ENCODE data around the gene IFNL1. TPM values are rescaled to one million over a fixed set of nuclear protein-coding genes. Genes with fewer than 3 reads are reported as not detected.

The IFNL1 gene
- total RNA-seq, 1 donor from 2014 or later: not detected

GRCh38 chr19:39310558-39311311 is 14.5 kb downstream of the IFNL1 start:
- TF ChIP-seq, protein P1, sequence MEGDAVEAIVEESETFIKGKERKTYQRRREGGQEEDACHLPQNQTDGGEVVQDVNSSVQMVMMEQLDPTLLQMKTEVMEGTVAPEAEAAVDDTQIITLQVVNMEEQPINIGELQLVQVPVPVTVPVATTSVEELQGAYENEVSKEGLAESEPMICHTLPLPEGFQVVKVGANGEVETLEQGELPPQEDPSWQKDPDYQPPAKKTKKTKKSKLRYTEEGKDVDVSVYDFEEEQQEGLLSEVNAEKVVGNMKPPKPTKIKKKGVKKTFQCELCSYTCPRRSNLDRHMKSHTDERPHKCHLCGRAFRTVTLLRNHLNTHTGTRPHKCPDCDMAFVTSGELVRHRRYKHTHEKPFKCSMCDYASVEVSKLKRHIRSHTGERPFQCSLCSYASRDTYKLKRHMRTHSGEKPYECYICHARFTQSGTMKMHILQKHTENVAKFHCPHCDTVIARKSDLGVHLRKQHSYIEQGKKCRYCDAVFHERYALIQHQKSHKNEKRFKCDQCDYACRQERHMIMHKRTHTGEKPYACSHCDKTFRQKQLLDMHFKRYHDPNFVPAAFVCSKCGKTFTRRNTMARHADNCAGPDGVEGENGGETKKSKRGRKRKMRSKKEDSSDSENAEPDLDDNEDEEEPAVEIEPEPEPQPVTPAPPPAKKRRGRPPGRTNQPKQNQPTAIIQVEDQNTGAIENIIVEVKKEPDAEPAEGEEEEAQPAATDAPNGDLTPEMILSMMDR (IDR thresholded peaks at IDR 0.05; ENCODE audit: unreplicated experiment): no peak
- H3K4me1 Mint-ChIP-seq: peaks cover 29% of the 10 kb centered on the region
- no peak for DNase-seq (ENCODE audit: low spot score in 2 of 2, unreplicated experiment in 2 of 2)
- H3K27me3 Mint-ChIP-seq (ENCODE audit: low read depth): peaks cover 37% of the 10 kb centered on the region
- no peaks in the 10 kb centered on the region for H3K9me3 Mint-ChIP-seq
- H3K27ac Mint-ChIP-seq: peak overlapping the region; percentile 13
- H3K4me3 Mint-ChIP-seq: no peak overlapping the region
- H3K36me3 Mint-ChIP-seq: peaks cover 35% of the 10 kb centered on the region

DNA sequence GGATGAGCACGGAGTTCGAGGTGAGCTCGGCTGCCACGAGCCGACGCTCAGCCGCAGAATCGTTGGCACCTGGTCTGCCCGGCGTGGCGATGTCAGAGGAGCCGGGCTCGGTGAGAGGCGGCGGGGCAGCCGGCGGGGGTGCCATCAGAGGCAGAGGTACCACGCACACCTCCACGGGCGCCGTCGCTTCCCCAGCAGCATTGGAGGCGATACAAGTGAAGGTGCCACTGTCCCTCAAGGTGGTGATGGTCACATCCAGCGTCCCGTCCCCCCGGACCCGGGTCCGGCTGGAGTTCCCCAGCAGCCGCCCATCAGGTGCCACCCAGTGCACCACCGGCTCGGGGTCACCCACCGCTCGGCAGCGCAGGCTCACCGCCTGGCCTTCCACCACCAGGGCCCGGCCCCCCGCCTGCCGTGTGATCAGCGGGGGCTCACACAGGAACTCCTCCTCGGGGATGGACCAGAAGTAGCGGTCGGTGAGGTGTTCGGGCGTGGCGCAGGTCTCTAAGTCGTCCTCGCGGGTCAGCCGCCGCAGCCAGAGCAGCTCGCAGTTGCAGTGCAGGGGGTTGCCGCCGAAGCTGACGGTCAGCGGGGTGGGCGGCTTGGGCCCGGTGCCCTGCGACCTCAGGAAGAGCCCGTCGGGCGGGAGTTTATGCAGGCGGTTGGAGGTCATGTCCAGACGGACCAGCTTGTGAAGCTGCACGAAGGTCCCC is 18.0 kb downstream of the IFNL1 start:
- peaks cover 50% of the 10 kb centered on the region for H3K36me3 Mint-ChIP-seq
- H3K27me3 Mint-ChIP-seq (ENCODE audit: low read depth): peaks cover 19% of the 10 kb centered on the region
- TF ChIP-seq, protein P1 (IDR thresholded peaks at IDR 0.05; ENCODE audit: unreplicated experiment): no peak
- H3K4me3 Mint-ChIP-seq: no peak overlapping the region
- no peak overlapping the region for H3K27ac Mint-ChIP-seq
- DNase-seq (ENCODE audit: low spot score in 2 of 2, unreplicated experiment in 2 of 2): no peak
- H3K9me3 Mint-ChIP-seq: no peaks in the 10 kb centered on the region
- peaks cover 11% of the 10 kb centered on the region for H3K4me1 Mint-ChIP-seq

DNA sequence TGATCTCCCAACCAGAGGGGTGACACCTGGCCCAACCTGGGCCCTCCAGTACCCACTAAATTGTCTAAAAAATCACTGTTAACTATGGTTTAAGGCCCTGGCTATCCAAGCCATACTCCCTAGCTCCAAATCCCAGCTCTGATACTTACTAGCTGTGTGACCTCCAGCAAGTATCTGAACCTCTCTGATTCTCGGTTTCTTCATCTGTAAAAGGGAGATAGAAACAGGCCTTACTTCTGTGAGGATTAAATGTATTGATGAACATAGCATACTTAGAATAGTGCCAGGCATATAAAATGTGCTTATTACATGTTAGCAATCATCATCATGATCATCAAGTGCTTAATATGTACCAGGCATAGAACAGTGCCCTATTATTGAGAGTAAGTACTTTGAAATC is 19.7 kb downstream of the IFNL1 start:
- peaks cover 4% of the 10 kb centered on the region for H3K27me3 Mint-ChIP-seq (ENCODE audit: low read depth)
- TF ChIP-seq, protein P1 (IDR thresholded peaks at IDR 0.05; ENCODE audit: unreplicated experiment): no peak
- no peak overlapping the region for H3K27ac Mint-ChIP-seq
- H3K9me3 Mint-ChIP-seq: no peaks in the 10 kb centered on the region
- DNase-seq (ENCODE audit: low spot score in 2 of 2, unreplicated experiment in 2 of 2): no peak
- H3K36me3 Mint-ChIP-seq: peaks cover 35% of the 10 kb centered on the region
- H3K4me1 Mint-ChIP-seq: peaks cover 15% of the 10 kb centered on the region
- H3K4me3 Mint-ChIP-seq: no peak overlapping the region

DNA sequence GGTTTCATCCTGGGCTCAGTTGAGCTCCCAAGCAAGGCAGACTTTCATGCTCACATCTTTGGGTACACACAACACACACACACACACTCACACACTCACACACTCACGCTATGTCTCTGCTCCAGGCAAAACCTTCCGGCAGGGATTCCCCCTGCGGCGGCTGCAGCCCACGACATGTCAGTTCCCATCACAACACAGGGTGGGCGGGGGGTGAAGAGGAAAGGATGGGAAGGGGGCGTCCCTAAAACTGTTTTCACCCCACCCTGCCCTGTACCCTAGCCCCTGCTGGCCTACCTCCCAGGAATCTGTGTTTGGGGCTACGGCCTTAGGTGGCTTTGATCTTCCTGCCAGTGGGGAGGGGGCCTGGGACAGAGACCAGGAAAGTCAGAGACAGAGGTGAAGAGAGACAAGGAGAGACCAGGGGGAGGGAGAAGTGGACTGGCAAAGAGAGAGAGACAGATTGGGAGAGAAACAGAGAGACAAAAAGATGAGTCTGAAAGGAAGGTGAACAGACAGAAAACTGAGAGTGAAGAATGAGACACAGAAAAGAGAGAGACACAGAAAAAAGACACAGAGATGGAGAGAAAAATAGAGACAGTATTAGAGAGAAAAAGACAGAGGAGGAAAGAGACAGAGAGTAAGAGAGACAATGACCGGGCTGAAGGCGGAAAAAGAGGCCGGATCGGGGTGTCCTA is 20.6 kb downstream of the IFNL1 start:
- Mint-ChIP-seq H3K27ac (no peak overlapping the region), H3K9me3 (no peaks in the 10 kb centered on the region), H3K27me3 (ENCODE audit: low read depth) (peaks cover 4% of the 10 kb centered on the region), H3K4me3 (no peak overlapping the region), H3K4me1 (peaks cover 13% of the 10 kb centered on the region), H3K36me3 (peaks cover 29% of the 10 kb centered on the region)
- no peak for DNase-seq (ENCODE audit: low spot score in 2 of 2, unreplicated experiment in 2 of 2)
- TF ChIP-seq, protein P1 (IDR thresholded peaks at IDR 0.05; ENCODE audit: unreplicated experiment): no peak

DNA sequence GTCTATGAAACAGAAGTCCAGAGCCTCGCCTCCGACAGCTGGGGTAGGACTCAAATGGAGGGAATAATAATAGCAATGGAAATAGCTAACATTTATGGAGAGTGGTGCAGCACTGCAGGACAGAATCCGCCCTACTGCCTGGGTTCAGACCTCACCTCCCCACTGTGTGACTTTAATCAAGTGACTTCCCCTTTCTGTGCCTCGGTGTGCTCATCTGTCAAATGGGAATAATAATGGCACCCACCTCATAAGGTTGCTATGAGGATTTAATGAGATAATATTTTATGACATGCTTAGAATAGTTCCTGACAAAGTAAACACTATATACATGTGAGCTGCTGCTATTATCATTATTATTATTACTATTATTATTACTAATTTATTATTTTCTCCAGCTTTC is 21.3 kb downstream of the IFNL1 start:
- TF ChIP-seq, protein P1 (IDR thresholded peaks at IDR 0.05; ENCODE audit: unreplicated experiment): no peak

More for the DNA sequence above, 21.3 kb downstream of the IFNL1 start:
- H3K9me3 Mint-ChIP-seq: no peaks in the 10 kb centered on the region
- peaks cover 24% of the 10 kb centered on the region for H3K36me3 Mint-ChIP-seq
- no peak overlapping the region for H3K4me3 Mint-ChIP-seq
- peaks cover 13% of the 10 kb centered on the region for H3K4me1 Mint-ChIP-seq
- H3K27me3 Mint-ChIP-seq (ENCODE audit: low read depth): peaks cover 4% of the 10 kb centered on the region
- no peak overlapping the region for H3K27ac Mint-ChIP-seq
- no peak for DNase-seq (ENCODE audit: low spot score in 2 of 2, unreplicated experiment in 2 of 2)

Measured in mesothelial cell of epicardium (in vitro differentiated cells).